ENCODE results near the gene USP9X. TPM values are rescaled to one million over a fixed set of nuclear protein-coding genes. Genes with fewer than 3 reads are reported as not detected.
"Not testable (repeated sequence)": the region's sequence is repeated elsewhere in the genome, so short reads cannot be mapped to it uniquely, and the experiment has no call there.

Gene USP9X
- total RNA-seq, 6 donors from 2014 or later, result 56.8 to 117 (median 68.1) TPM

- H3K36me3 ChIP-seq, result peaks cover 3 to 89% (median 34%) of the 10 kb centered on the region in 4 donors
- WGBS, 2 donors, result 95 to 97% methylated on average over 5 to 7 of the region's 7 CpGs
- ATAC-seq (ENCODE audit: low FRiP score in 2 of 2), result no peak
- no peak for DNase-seq
- peaks cover 0 to 3% (median 0%) of the 10 kb centered on the region in 4 donors for H3K9me3 ChIP-seq
- H3K4me1 ChIP-seq, result no peaks in the 10 kb centered on the region
- no peak overlapping the region for H3K27ac ChIP-seq
- H3K4me3 ChIP-seq, result no peak overlapping the region
- H3K27me3 ChIP-seq, result no peaks in the 10 kb centered on the region
- no peak for TF ChIP-seq EP300 (IDR thresholded peaks at IDR 0.05)
These were observed 115.5 kb downstream of the USP9X start for GRCh38 chrX:41200785-41201184.

- Histone ChIP-seq H3K9me3 (peaks cover 3 to 59% (median 19%) of the 10 kb centered on the region in 4 donors), H3K36me3 (peaks cover 0 to 81% (median 30%) of the 10 kb centered on the region in 4 donors), H3K4me3 (no peak overlapping the region), H3K27me3 (no peaks in the 10 kb centered on the region), H3K27ac (no peak overlapping the region), H3K4me1 (no peaks in the 10 kb centered on the region)
- WGBS, 2 donors, result 94 to 100% methylated on average over 1 of the region's 1 CpG
- ATAC-seq (ENCODE audit: low FRiP score in 2 of 2) (no peak), DNase-seq (no peak)
- TF ChIP-seq EP300 (IDR thresholded peaks at IDR 0.05) (no peak), POLR2A (IDR thresholded peaks at IDR 0.05) (no peak), CTCF (IDR thresholded peaks at IDR 0.05) (no peak), POLR2AphosphoS5 (IDR thresholded peaks at IDR 0.05) (no peak)
These were observed 124.6 kb downstream of the USP9X start for GRCh38 chrX:41209853-41210252.

GRCh38 chrX:41224605-41225004 lies 139.4 kb downstream of the USP9X start:
- 96 to 99% methylated on average over 5 of the region's 5 CpGs for WGBS, 2 donors
- Histone ChIP-seq H3K36me3 (peaks cover 0 to 90% (median 28%) of the 10 kb centered on the region in 4 donors), H3K27ac (no peak overlapping the region), H3K4me1 (no peaks in the 10 kb centered on the region), H3K27me3 (no peaks in the 10 kb centered on the region), H3K4me3 (no peak overlapping the region), H3K9me3 (no peaks in the 10 kb centered on the region)
- DNase-seq (no peak), ATAC-seq (ENCODE audit: low FRiP score in 2 of 2) (no peak)
- TF ChIP-seq CTCF (IDR thresholded peaks at IDR 0.05) (no peak), POLR2AphosphoS5 (IDR thresholded peaks at IDR 0.05) (no peak), POLR2A (IDR thresholded peaks at IDR 0.05) (no peak), EP300 (IDR thresholded peaks at IDR 0.05) (no peak)

- DNase-seq (no peak), ATAC-seq (ENCODE audit: low FRiP score in 2 of 2) (no peak)
- TF ChIP-seq EP300 (IDR thresholded peaks at IDR 0.05) (no peak), POLR2A (IDR thresholded peaks at IDR 0.05) (no peak), CTCF (IDR thresholded peaks at IDR 0.05) (no peak), POLR2AphosphoS5 (IDR thresholded peaks at IDR 0.05) (no peak)
- Histone ChIP-seq H3K27ac (no peak overlapping the region), H3K27me3 (no peaks in the 10 kb centered on the region), H3K36me3 (peaks cover 3 to 51% (median 19%) of the 10 kb centered on the region in 4 donors), H3K4me3 (no peak overlapping the region), H3K4me1 (no peaks in the 10 kb centered on the region), H3K9me3 (no peaks in the 10 kb centered on the region)
These were observed 148.7 kb downstream of the USP9X start for GRCh38 chrX:41233988-41234387.

GRCh38 chrX:41234471-41234870 lies 149.2 kb downstream of the USP9X start:
- 96 to 98% methylated on average over 11 to 13 of the region's 13 CpGs for WGBS, 2 donors

GRCh38 chrX:41234962-41235361 lies 149.7 kb downstream of the USP9X start:
- Histone ChIP-seq H3K4me1 (no peaks in the 10 kb centered on the region), H3K27ac (no peak overlapping the region), H3K36me3 (peaks cover under 1 to 42% (median 13%) of the 10 kb centered on the region in 4 donors), H3K4me3 (no peak overlapping the region), H3K9me3 (no peaks in the 10 kb centered on the region), H3K27me3 (no peaks in the 10 kb centered on the region)
- TF ChIP-seq POLR2A (IDR thresholded peaks at IDR 0.05) (no peak), EP300 (IDR thresholded peaks at IDR 0.05) (no peak), CTCF (IDR thresholded peaks at IDR 0.05) (no peak)
- DNase-seq, result no peak
- whole genome bisulfite sequencing, 2 donors, result 58 to 60% methylated on average over 2 of the region's 2 CpGs
- no peak for ATAC-seq (ENCODE audit: low FRiP score in 2 of 2)

More at GRCh38 chrX:41234471-41234870, 149.2 kb downstream of the USP9X start:
- H3K4me3 ChIP-seq; H3K9me3 ChIP-seq; ATAC-seq (ENCODE audit: low FRiP score in 2 of 2); DNase-seq; H3K27ac ChIP-seq; H3K4me1 ChIP-seq; H3K27me3 ChIP-seq: not testable (repeated sequence)
- H3K36me3 ChIP-seq, result peaks cover 3 to 47% (median 16%) of the 10 kb centered on the region in 4 donors
